PC-3 (cell line): Measurements from ENCODE around the gene CTNNA3. TPM values are rescaled to one million over a fixed set of nuclear protein-coding genes. Genes with fewer than 3 reads are reported as not detected.

Experiments used
- ATAC-seq: fragments of 200-7000 bp; cut with Tn5 transposase; 2 replicates; pipeline ENCODE4 v1.9.1; 2020; ENCODE audit warnings: mild to moderate bottlenecking, moderate library complexity
- BruUV-seq: library from RNA; stranded (reverse); fragments of 400-500 nt; replicated peaks from 2 replicates; lab custom pipeline; 2021; lab: Mats Ljungman, UMichigan
- CTCF ChIA-PET: fragments of 300-600 bp; sonication (Branson Sonifier 250); formaldehyde crosslinking; loops from one replicate; lab custom pipeline; 2022; ENCODE audit warnings: antibody characterized with exemption; lab: Charles Lee
- POLR2A ChIA-PET: fragments of 300-600 bp; sonication (Branson Sonifier 250); formaldehyde crosslinking; loops from one replicate; lab custom pipeline; 2022; ENCODE audit warnings: antibody characterized with exemption; ENCODE audit not compliant: unreplicated experiment; lab: Charles Lee
- DNase-seq: peaks from one replicate; pipeline ENCODE4 v3.0.0-alpha.2; 2015
- H2AFZ ChIP-seq: fragments of 300-600 bp; sonication (generic); 2 replicates; pipeline ENCODE4 v1.6.0; 2016; ENCODE audit warnings: antibody characterized with exemption, low read length
- H3F3A ChIP-seq: fragments of 300-600 bp; sonication (generic); one replicate; pipeline ENCODE4 v1.6.0; 2017; ENCODE audit warnings: antibody characterized with exemption, low read length, control low read depth, mild to moderate bottlenecking; ENCODE audit not compliant: unreplicated experiment
- H3K27ac ChIP-seq: fragments of 300-600 bp; sonication (generic); 2 replicates; pipeline ENCODE4 v1.5.1; 2016; ENCODE audit warnings: mild to moderate bottlenecking, low read length
- H3K27me3 ChIP-seq: fragments of 300-600 bp; sonication (generic); 2 replicates; pipeline ENCODE4 v1.6.1; 2016; ENCODE audit warnings: low read length, mixed read lengths
- H3K36me3 ChIP-seq: fragments of 300-600 bp; sonication (generic); 2 replicates; pipeline ENCODE4 v1.6.1; 2016; ENCODE audit warnings: low read depth, mixed run types, low read length, mixed read lengths
- H3K4me1 ChIP-seq: fragments of 300-600 bp; sonication (generic); 2 replicates; pipeline ENCODE4 v1.5.1; 2016; ENCODE audit warnings: low read length; ENCODE audit not compliant: insufficient read depth
- H3K4me2 ChIP-seq: fragments of 300-600 bp; sonication (generic); 2 replicates; pipeline ENCODE4 v1.6.0; 2016; ENCODE audit warnings: low read length
- H3K4me3 ChIP-seq: fragments of 300-600 bp; sonication (generic); 2 replicates; pipeline ENCODE4 v1.5.1; 2016; ENCODE audit warnings: mild to moderate bottlenecking, low read length, mixed read lengths
- H3K79me2 ChIP-seq: fragments of 300-600 bp; sonication (generic); 2 replicates; pipeline ENCODE4 v1.6.1; 2017; ENCODE audit warnings: low read length, mixed read lengths
- H3K9ac ChIP-seq: fragments of 300-600 bp; sonication (generic); 2 replicates; pipeline ENCODE4 v1.6.0; 2016; ENCODE audit warnings: mild to moderate bottlenecking, low read length
- H3K9me2 ChIP-seq: fragments of 300-600 bp; sonication (generic); replicated peaks from 2 replicates; pipeline ENCODE4 v1.6.1; 2016; ENCODE audit warnings: mixed run types, low read length, mixed read lengths
- H3K9me3 ChIP-seq: fragments of 300-600 bp; sonication (generic); 2 replicates; pipeline ENCODE4 v1.6.1; 2016; ENCODE audit warnings: low read length, mixed read lengths
- H4K20me1 ChIP-seq: fragments of 300-600 bp; sonication (generic); 2 replicates; pipeline ENCODE4 v1.6.1; 2016; ENCODE audit warnings: low read length, mixed read lengths
- CTCF ChIP-seq: fragments of 300-600 bp; sonication (generic); conservative IDR thresholded peaks from 2 replicates; pipeline ENCODE4 v1.5.1; 2017; ENCODE audit warnings: antibody characterized with exemption, low read depth, mild to moderate bottlenecking, low read length
- EZH2 ChIP-seq: fragments of 300-600 bp; sonication (generic); IDR thresholded peaks from one replicate; pipeline ENCODE4 v1.6.1; 2017; ENCODE audit warnings: antibody characterized with exemption, mild to moderate bottlenecking, low read length; ENCODE audit not compliant: unreplicated experiment
- EZH2phosphoT487 ChIP-seq: fragments of 300-600 bp; sonication (generic); IDR thresholded peaks from 2 replicates; pipeline ENCODE4 v1.6.1; 2018; ENCODE audit warnings: mild to moderate bottlenecking, antibody characterized with exemption, low read length, borderline replicate concordance
- intact Hi-C: fragments of 100-400 bp; cut with micrococcal nuclease; formaldehyde crosslinking; loops from 2 replicates; pipeline ENCODE4 v1.9.0; 2023
- total RNA-seq: library from RNA; depleted of rRNA; stranded (reverse); fragments of >200 nt; gene quantifications from 2 replicates; pipeline ENCODE4 v1.2.3, GENCODE V29; 2014

CTNNA3 gene
- total RNA-seq, 1 experiment from 2014 or later: 1.9 TPM

DNA sequence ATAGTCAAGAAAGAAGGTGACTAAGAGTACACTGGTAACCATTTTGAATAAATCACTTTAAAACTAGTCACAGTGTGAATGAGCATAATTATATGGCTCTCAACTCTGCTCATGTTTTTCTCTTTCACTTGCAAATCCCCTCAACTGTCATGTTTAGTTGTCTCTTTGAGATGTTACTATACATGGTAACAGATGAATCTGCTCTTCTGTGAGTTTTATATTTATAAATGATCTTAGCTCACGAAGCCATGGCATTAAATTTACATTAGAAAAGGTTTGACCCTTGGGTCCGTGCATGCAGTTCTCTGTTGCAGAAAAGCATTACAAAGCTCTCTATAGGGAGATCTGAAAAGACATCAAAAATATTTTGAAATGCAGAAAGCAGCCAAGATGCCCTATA lies 803.1 kb downstream of the CTNNA3 start:
- no peak for ATAC-seq
- intact Hi-C loops: no loop called here
- H3K27ac ChIP-seq: no peak overlapping the region
- H3K9me3 ChIP-seq: peaks cover 2% of the 10 kb centered on the region
- no peak overlapping the region for H3K4me2 ChIP-seq
- H3K79me2 ChIP-seq: no peaks in the 10 kb centered on the region
- BruUV-seq: no TSS peak
- no peaks in the 10 kb centered on the region; the same call in 1 of the 2 replicates for H3K36me3 ChIP-seq
- H3K9ac ChIP-seq: no peak overlapping the region
- CTCF ChIA-PET: no interaction called here
- no peaks in the 10 kb centered on the region for H3K9me2 ChIP-seq
- no peaks in the 10 kb centered on the region for H4K20me1 ChIP-seq
- H2AFZ ChIP-seq: no peak overlapping the region
- DNase-seq: no peak
- no peak for TF ChIP-seq EZH2
- no peak for TF ChIP-seq EZH2phosphoT487
- peaks cover 14% of the 10 kb centered on the region for H3K4me1 ChIP-seq
- POLR2A ChIA-PET: interaction anchor here (0.6 to 0.8 kb wide), 2 partner anchors 20 to 614 kb away, joined by 3 to 27 read pairs; no protein-coding TSS in a partner anchor
- H3K27me3 ChIP-seq: no peaks in the 10 kb centered on the region
- no peak overlapping the region for H3K4me3 ChIP-seq
- no peaks in the 10 kb centered on the region for H3F3A ChIP-seq

GRCh38 chr10:66888237-66888636 lies 807.8 kb downstream of the CTNNA3 start:
- Histone ChIP-seq H3K4me3 (no peak overlapping the region), H3K79me2 (no peaks in the 10 kb centered on the region), H3K27ac (peak overlapping the region; percentile 57), H3K9me2 (no peaks in the 10 kb centered on the region), H3K27me3 (no peaks in the 10 kb centered on the region), H3F3A (no peaks in the 10 kb centered on the region), H3K9ac (peak overlapping the region; percentile 1; the same call in 1 of the 2 replicates), H3K4me1 (peaks cover 15% of the 10 kb centered on the region), H3K9me3 (no peaks in the 10 kb centered on the region), H3K4me2 (peak overlapping the region; percentile 5), H2AFZ (peak overlapping the region; percentile 12), H4K20me1 (no peaks in the 10 kb centered on the region), H3K36me3 (no peaks in the 10 kb centered on the region)
- ChIA-PET CTCF (no interaction called here), POLR2A (no interaction called here)
- intact Hi-C loops: no loop called here
- peak; percentile 96 for ATAC-seq
- BruUV-seq: no TSS peak
- TF ChIP-seq CTCF: no peak
- TF ChIP-seq EZH2: no peak
- no peak for TF ChIP-seq EZH2phosphoT487
- peak; percentile 91 for DNase-seq

- ATAC-seq: no peak
Measured at GRCh38 chr10:66886848-66887247, 809.1 kb downstream of the CTNNA3 start.

More at GRCh38 chr10:66886848-66887247, 809.1 kb downstream of the CTNNA3 start:
- BruUV-seq: no TSS peak
- no peaks in the 10 kb centered on the region for H3K79me2 ChIP-seq
- no peaks in the 10 kb centered on the region for H3K36me3 ChIP-seq
- H4K20me1 ChIP-seq: no peaks in the 10 kb centered on the region
- no peaks in the 10 kb centered on the region for H3K9me2 ChIP-seq
- H3K9me3 ChIP-seq: no peaks in the 10 kb centered on the region
- POLR2A ChIA-PET: no interaction called here
- no peak overlapping the region for H3K27ac ChIP-seq
- no peak overlapping the region for H3K4me2 ChIP-seq
- H3K27me3 ChIP-seq: no peaks in the 10 kb centered on the region
- H3K4me1 ChIP-seq: peaks cover 15% of the 10 kb centered on the region
- no peak for DNase-seq
- no peak overlapping the region for H2AFZ ChIP-seq
- no peak overlapping the region for H3K9ac ChIP-seq
- TF ChIP-seq CTCF: no peak
- no peak for TF ChIP-seq EZH2phosphoT487
- no peak for TF ChIP-seq EZH2
- CTCF ChIA-PET: no interaction called here
- no peaks in the 10 kb centered on the region for H3F3A ChIP-seq
- H3K4me3 ChIP-seq: no peak overlapping the region
- intact Hi-C loops: no loop called here
